Measurements from ENCODE around the gene CACNA1C.

Gene CACNA1C

DNA sequence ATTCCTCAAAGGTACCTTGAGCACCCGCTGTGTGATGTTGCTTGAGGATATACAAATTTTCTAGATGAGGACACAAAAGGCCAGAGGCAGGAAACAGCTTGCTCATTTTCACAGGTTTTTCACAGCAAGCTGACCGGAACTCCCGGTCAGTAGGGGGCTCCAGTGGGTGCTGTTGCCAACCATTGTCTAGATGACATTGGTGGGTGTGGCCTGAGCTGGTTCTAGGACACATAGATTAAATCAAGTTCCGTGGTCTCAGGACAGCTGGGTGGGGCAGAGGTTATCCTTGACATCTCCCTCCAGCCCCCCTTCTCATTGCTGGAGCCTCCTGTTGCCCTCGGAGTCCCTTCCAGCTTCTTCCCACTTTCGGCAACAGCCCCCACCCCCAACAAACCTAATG lies 588.4 kb downstream of the CACNA1C start:
- no peak for DNase-seq

DNA sequence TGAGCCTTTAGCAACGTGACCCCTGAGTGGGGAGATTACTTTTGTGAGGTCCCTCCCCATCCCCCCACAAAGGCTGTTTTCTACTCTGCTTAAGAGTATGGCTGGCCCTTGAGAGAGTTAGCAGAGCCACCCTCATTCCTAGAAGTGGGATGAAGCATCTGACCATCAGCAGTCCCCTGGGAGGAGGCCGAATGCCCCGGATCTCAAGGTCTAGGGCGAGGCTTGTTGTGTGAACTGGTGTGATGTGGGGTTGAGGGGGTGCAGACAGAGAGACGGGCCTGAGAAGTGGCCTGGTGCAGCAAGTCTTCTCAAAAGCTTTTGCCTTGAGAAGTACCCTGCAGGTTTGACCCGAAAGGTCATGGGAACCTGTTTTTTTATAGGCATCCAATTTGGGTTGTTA lies 589.0 kb downstream of the CACNA1C start:
- no peak for DNase-seq

DNA sequence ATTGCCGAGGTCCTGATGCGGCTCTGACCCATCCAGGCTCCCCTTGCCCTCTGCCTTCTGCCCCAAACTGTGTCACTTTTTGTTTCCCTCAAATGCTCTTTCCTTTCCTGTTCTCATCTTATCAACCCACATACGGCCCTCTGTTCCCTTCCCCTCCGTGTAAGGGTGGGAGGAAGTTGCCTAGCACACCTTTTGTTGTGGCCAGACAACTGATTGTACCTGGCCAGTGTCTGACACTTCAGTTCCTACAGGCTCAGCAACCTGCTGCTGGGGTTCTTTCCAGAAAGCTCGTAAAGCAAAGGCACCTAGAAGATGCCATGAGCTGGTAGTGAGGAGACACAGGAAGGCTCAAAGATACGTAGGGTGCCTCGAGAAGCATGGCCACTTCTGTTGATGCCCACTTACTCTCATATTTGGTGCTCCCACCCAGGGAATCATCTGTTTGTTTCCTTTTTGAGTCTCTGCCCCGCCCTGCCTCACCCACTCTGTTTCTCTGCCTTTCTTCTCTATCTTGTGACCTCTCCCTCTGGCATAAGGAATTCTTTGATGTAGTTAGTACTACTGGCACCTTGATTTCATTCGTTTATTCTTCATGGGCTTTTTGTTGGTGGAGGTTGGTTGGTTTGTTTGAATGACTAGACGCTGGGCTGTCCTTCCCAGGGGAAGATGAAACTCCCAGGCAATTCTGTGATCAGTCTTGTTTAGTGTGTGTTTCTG lies 589.5 kb downstream of the CACNA1C start:
- DNase-seq = no peak

DNA sequence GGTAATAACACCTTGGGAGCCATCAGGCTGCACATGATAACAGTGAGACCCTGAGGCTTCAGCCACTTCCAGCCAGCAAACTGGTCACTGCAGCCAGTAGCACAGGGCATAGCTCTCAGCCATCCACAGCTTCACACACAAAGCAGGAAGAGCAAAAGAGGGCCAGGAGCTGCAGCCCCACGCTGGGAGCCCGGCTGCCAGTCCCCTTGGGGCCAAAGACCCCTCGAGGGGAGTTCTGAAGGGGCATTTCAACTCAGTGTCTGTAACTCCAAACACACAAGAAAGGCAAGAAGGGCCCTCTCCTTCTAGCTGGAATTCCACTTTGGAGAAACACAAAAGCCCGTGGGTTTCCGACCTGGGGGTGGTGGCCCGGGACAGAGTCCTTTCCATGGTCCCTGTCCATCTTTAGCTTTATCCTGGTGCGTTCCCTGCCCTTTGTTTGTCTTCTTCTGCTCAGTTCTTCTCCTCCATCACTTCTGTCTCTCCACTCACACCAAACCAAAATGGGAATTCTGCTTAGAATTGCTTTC lies 590.2 kb downstream of the CACNA1C start:
- DNase-seq = no peak

DNA sequence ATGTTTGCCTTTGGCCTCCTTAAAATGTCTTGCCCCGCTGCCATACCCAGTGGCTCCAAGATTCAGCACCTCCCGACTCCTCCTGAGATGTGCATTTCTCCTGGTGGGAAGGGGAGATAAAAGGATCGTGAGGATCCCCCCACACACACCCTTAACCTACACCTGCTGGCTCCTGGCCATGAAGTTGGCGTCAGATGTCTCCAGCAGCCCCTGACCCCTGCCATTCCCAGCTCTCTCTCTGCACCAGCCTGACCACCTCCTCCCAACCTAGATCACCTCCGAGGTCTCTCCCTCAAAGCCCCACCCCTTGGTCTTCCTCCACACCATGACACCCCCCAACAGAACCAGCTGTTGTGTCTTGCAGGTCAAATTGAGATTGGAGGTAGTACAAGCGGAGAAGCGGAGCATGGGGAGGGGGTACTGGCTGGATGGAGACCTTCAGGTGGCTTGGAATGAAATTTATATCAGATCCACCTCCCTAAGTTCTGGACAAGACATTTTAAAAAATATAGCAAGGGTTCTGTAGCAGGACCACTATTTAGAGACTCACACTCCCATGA lies 590.9 kb downstream of the CACNA1C start:
- DNase-seq = no peak

DNA sequence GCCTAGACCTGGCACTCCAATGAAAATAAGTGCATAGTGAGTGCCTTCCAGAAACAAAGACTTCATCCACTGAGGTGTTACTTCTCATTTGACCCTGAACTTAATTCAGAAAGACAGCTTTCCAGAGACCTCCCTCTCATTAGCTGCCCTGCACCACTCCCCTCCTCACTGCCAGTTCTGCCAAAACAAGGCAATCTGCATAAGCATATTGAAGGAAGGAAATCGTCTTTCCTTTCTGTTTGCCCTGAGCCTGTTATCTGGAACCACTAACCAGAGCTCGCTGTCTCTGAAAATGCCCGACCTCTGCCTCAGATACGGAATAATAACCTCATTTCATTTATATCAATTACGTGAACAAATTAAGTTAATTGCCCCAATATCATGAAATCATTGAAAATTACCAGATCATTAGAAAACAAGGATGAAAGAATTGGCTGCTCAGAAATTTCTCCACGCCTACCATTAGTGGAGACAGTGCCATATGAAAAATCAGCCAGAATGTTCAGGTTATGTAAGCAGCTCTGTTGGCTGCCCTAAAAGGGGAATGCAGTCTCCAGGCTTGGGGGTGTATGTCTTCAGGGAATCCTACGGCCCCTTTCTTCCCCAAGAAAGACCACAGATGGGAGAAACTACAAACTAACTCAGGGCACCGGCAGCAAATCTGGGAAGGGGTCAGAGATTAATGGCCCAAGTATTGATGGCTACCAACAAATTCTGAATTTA lies 592.1 kb downstream of the CACNA1C start:
- DNase-seq = no peak

DNA sequence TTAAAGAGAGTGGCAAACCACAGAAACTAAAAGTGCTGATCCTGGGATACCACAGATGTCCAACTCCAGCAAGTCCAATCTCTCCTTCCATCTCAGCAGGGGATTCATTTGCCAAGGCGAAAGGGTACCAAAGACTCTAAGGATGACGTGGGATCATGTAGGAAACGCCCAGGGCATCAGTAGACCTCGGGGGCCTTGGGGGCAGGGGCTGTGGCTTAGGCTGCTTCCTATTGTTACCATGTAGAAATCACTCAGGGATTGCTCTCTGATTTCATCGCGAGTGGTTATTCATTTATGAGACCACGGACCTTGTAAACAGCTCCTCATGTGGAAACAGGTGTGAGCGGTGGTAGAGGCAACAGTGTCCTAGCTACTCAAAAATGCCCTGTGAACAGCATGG lies 592.7 kb downstream of the CACNA1C start:
- DNase-seq = no peak

DNA sequence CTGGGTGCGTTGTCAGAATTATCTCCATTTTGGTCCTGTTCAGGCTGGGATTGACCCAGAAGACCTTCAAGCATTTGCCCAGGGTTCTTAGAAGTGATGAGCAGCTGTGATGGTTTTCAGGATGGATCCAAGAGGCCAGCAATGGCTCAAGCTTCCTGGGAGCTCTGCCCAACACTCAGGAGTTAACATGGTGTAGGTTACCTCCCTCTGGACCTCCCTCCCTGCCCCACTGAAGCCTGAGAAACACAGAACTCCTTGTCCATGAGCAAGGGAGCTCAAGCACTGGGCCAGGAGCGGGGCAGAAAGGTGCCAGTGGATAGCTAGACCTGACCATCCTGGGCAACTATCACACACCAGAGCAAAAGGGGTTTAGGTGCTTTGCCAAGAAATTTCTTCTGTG lies 593.6 kb downstream of the CACNA1C start:
- no peak for DNase-seq

DNA sequence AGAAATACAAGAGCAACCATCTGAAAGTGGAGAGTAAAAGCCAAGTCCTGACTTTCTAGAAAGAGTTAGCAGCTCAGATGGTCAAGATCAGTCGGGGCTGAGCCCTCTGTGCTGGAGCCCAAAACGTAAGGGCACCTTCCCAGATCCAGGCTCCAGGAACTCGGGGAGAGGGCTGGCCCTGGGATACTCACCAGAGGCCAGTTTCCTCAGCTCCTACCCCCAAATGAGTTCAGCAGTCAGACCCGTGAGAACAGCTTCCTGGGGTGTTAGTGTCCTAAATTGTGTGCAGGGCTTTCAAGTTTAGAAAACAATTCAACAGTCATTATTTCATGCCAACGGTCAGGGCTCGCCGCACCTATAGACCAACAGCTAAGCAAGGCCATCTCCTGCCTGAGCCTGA lies 594.4 kb downstream of the CACNA1C start:
- DNase-seq = no peak

DNA sequence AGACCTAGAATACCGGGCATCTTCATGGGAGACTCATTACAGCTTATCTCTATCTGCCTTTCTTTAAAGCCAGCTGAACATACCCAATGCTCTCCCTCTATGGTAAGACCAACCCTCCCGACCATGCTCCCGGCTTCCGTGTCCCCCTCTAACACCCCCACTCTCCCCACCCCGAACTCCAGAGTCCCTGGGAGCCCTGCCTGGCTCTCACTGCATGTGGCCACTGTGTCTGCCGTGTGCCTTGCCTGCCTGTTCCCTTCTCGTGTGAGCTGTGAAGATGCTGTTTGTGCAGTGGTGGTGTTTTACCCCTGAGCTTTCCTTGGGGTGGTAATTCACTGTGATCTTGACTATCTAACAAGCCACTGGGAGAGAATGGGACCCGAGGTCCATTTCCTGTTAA lies 595.6 kb downstream of the CACNA1C start:
- no peak for DNase-seq

DNA sequence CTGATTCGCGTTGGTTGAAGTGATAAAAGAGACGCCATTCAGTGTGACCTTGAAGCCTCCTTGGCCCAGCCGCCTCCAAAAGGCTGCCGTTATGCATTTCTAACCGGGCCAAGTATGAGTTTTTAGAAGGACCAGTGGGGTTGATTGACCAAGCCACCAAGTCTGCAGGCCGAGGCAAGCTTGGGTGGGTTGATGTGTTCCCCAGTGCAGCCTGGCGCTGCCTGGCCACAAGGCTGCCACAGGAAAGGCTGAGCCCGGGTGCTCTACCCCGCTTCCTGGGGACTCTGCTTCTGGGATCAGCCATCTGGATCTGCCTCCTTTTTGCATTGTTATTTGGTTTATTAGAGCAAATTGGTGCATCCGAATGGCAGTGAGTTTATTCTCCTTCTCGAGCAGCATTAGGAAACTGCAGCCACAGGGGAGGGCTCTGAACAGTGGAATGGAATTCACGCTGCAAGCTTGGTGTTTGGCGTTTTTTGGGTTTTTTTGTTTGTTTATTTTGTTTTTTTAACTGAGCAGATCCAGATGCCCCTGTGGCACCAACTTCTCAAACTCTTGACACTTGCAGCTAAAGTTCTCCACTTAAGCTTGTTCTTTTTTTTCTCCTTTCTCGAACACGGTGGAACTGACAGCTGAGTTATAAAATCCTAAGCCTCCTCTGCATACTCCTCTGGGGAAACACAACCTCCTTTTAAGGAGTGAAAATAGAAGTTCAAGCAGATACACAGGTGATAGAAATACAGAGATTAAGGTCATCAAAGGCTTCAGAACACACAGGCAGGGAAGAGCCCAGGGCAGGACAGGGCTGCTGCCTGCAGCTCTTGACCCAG lies 596.6 kb downstream of the CACNA1C start:
- no peak for DNase-seq

DNA sequence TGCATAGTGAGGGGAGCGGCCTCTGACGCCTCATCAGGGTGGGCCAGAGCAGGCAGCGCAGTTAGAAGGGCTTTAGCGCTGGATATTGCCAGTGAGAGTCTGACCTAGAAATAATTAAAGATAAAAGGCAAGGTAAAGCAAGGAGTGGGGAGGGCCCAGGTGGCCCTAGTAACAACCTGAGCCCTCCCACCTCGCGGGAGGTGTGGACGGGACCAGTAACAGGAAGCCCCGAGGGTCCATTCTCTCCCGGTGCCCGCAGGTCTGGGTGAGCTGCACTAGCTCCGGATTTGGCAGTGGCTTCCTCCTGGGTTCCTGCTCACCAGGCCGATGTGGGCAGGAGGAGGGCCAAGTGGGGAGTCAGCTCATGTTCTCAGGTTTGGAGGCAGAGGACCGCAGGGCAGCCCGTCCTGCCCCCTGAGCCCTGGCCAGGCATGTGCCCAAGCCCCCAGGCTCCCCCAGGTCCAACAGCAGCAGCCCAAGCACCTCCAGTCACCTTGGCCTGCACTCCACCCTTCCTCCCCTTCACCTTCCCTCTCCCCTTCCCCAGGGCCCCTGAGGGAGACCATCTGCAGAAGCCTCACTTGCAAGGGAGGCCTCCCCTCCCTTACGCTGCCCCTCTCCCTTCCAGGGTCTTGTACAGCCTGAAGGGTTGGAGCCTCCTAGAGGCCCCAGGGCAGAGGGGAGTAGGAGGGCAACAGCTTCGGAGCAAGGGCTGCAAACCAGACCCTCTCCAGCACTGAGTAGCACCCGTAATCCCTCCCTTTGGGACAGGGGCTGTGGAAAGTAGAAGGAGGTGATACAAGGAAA lies 597.7 kb downstream of the CACNA1C start:
- no peak for DNase-seq

DNA sequence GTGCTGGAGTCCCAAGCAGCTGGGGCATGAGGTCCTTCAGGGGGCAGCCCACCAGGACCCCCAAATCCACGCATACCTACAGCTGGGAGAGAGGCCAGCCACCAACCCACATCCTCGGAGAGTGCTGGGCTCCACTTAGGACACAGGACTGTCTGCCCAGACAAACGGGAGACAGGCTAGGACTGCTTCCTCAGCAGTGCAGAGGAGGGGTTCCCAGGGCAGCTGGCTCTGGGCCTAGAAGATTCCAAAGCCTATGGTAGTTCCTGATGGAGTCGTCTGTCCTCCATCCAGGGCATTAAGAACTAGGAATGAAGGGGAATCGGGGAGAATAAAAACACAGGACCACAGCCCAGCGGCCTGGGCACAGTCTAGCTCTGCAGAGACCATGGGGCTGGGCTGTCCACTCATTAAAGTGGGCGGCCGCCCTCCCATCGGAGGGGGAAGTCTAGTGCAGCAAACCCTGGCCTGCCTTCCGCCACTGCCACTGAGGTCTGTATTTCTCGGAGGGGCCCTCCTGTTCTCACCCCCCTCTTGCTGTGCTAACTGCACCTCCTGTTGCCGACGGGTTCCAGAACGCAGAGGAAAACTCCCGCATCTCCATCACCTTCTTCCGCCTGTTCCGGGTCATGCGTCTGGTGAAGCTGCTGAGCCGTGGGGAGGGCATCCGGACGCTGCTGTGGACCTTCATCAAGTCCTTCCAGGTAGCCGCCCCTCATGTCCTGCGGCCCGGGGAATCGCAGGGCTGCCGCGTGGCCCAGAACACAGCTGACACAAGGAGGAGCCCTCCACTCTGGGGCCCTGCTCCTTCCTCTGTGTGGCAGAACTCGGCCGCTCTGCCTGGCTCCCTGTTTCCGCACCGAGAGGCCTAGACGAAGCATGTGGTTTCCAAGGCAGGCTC lies 598.5 kb downstream of the CACNA1C start:
- no peak for DNase-seq

DNA sequence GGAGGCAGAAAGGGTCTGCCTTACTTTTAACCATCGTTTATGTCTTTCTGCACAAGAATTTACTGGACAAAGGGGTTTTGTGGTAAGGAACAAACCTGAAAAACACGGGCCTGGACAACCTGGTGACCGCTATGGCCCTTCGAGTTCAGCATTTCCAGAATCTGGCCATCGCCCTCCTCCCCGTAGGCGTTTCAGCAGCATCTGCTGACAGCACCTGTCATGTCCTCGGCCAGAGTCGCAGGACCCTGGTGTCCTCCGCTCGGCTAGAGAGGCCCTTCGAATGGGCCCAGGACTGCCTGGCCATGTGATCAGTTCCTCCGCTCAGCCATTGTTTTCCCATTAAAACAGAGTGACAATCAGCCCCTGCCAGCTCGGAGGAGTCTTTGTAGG lies 599.2 kb downstream of the CACNA1C start:
- no peak for DNase-seq

DNA sequence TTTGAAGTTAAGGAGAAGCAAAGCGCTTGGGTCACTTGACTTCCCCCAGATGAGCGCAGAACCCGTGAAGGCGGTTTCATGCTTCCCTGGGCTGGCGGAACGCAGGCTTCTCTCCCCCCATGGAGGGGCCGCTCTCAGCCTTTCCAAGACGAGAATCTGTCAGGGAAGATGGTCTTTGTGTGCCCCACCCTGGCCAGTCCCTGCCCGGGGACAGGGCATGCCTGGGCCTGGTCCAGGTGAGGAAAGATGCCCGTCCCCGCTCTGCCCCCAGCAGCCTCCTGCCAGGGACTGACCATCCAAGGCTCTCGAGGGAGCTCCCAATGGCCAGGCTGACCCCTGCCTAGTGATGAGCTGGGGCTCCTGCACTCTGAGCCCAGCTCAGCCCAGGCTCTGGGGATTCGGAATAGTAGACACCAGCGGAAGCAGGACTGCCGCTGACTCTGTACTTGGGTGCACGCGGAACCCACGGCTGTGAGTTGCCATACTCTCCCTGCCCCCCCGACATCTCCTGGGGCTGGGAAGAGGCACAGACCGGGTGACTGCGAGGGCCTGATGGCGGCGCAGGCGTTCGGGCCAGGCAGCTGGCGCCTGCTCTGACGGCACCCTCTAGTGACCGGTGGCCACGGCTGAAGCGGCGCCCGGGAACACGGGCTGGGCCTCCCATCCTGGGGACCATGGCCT lies 599.8 kb downstream of the CACNA1C start:
- no peak for DNase-seq

DNA sequence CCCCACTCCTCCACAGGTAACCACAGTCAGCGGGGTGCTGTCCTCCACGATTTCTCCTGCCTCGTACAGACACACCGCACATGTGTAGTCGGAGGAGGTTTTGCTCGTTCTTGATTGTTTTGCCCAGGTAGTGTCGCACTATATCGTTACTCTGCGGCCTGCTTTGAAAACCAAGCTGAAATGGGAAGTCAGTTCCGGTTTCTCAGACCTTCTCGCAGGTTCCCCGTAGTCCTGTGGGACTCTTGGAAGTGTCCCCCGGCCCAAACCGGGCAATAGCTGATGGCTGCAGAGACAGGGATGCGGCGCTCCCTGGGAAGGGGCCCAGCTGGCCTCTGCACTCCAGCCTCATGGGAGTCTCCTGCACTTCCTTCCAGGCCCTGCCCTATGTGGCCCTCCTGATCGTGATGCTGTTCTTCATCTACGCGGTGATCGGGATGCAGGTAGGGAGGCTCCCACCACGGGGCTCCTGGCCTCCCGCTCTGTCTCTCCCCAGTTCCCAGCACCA lies 600.7 kb downstream of the CACNA1C start:
- no peak for DNase-seq

DNA sequence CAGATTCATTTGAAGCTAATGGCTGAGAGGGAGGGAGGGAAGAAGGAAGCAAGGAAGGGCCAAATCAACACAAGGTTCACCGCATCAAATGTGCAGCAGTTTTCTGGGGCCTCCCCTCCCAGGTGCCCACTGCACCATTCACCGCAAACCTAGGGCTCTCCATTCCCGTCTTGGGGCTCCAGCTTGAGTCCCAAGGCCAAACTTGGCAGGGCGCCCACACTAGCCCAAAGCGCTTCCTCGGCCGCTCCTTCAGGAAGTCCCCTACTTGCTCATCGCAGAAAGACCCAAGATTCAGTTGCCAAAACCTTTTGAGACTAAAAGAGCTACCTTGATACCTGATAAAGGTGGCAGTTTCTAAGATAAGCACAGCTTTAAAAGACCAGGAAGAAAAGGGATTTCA lies 601.5 kb downstream of the CACNA1C start:
- no peak for DNase-seq

DNA sequence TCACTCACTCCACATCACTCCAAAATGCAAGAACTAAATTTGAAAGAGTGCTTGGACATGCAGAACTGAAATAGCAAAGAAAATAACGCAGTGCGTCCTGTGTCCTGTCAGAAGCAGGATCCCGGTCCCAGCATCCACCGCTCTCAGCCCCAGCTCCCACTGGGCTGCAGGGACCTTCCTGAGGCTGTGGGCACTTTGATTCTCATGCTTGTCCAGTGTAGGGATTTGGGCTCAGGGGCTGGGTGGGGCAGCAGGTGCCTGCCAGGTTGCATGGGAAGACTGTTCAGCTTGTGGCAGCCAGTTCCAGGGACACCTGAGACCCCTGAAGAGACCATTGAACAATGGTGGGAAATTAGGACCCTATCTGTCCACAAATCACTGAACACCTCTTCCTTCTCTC lies 602.0 kb downstream of the CACNA1C start:
- DNase-seq = no peak

DNA sequence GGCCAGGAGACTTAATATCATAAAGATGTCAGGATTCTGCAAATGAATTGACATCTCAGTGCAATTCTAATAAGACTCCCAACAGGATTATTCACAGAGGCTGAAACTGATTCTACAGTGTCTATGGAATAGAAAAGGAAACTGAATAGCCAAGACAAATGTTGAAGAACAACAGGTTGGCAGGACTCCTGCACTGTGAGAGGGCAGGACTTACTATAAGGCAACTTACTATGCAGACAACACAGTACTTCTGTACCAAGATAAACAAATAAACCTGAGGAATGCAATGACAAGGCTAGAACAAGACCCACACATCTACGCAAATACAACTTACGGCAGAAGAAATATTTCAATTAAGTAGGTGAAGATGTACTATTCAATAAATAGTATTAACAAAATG lies 609.7 kb downstream of the CACNA1C start:
- no peak for DNase-seq
